Measurements from ENCODE around the gene CLCN4.

The CLCN4 gene

GRCh38 chrX:10239611-10240064, 82.9 kb downstream of the CLCN4 start:
- H3K9ac ChIP-seq (ENCODE audit: low read depth, low read length, poor library complexity, severe bottlenecking) = no peak overlapping the region
- H3K4me2 ChIP-seq (ENCODE audit: low read depth, low read length, poor library complexity, severe bottlenecking) = no peak overlapping the region
- no peaks in the 10 kb centered on the region for H3K27me3 ChIP-seq (ENCODE audit: insufficient read depth, low read length, poor library complexity, severe bottlenecking)
- no peaks in the 10 kb centered on the region for H3K36me3 ChIP-seq (ENCODE audit: insufficient read depth, low read length)
- H3K4me1 ChIP-seq (ENCODE audit: insufficient read depth, low read length, poor library complexity, severe bottlenecking) = peaks cover 3% of the 10 kb centered on the region
- no peak overlapping the region for H2AFZ ChIP-seq (ENCODE audit: low read length)
- TF ChIP-seq CTCF (conservative IDR thresholded peaks at IDR 0.05; ENCODE audit: low read length) = no peak
- H3K79me2 ChIP-seq (ENCODE audit: insufficient read depth, low read length) = no peaks in the 10 kb centered on the region
- no peaks in the 10 kb centered on the region for H3F3A ChIP-seq (ENCODE audit: low read depth)
- H3K9me2 ChIP-seq (replicated peaks; ENCODE audit: low read depth, low read length) = no peaks in the 10 kb centered on the region
- H3K4me3 ChIP-seq (ENCODE audit: low read length, poor library complexity, severe bottlenecking) = no peak overlapping the region
- H3K9me3 ChIP-seq (ENCODE audit: insufficient read depth, low read depth, low read length) = no peaks in the 10 kb centered on the region
- H4K20me1 ChIP-seq (ENCODE audit: insufficient read depth, low read length, poor library complexity, severe bottlenecking) = no peaks in the 10 kb centered on the region

- Histone ChIP-seq H2AFZ (ENCODE audit: low read length) (no peak overlapping the region), H3K9me3 (ENCODE audit: insufficient read depth, low read depth, low read length) (no peaks in the 10 kb centered on the region), H3K4me3 (ENCODE audit: low read length, poor library complexity, severe bottlenecking) (no peak overlapping the region), H3K4me2 (ENCODE audit: low read depth, low read length, poor library complexity, severe bottlenecking) (no peak overlapping the region), H4K20me1 (ENCODE audit: insufficient read depth, low read length, poor library complexity, severe bottlenecking) (no peaks in the 10 kb centered on the region), H3F3A (ENCODE audit: low read depth) (peaks cover 3% of the 10 kb centered on the region; the same call in 1 of the 2 replicates), H3K4me1 (ENCODE audit: insufficient read depth, low read length, poor library complexity, severe bottlenecking) (peaks cover 13% of the 10 kb centered on the region), H3K27me3 (ENCODE audit: insufficient read depth, low read length, poor library complexity, severe bottlenecking) (no peaks in the 10 kb centered on the region), H3K9ac (ENCODE audit: low read depth, low read length, poor library complexity, severe bottlenecking) (no peak overlapping the region), H3K79me2 (ENCODE audit: insufficient read depth, low read length) (no peaks in the 10 kb centered on the region), H3K9me2 (replicated peaks; ENCODE audit: low read depth, low read length) (no peaks in the 10 kb centered on the region), H3K36me3 (ENCODE audit: insufficient read depth, low read length) (no peaks in the 10 kb centered on the region)
- TF ChIP-seq EZH2phosphoT487 (IDR thresholded peaks at IDR 0.05; ENCODE audit: borderline replicate concordance) (no peak), CTCF (conservative IDR thresholded peaks at IDR 0.05; ENCODE audit: low read length) (no peak)
These were observed 84.1 kb downstream of the CLCN4 start for GRCh38 chrX:10240918-10241317.

- no peak overlapping the region for H3K4me3 ChIP-seq (ENCODE audit: low read length, poor library complexity, severe bottlenecking)
- no peaks in the 10 kb centered on the region for H4K20me1 ChIP-seq (ENCODE audit: insufficient read depth, low read length, poor library complexity, severe bottlenecking)
- no peaks in the 10 kb centered on the region for H3K9me3 ChIP-seq (ENCODE audit: insufficient read depth, low read depth, low read length)
- H3K79me2 ChIP-seq (ENCODE audit: insufficient read depth, low read length) = no peaks in the 10 kb centered on the region
- H3K9ac ChIP-seq (ENCODE audit: low read depth, low read length, poor library complexity, severe bottlenecking) = no peak overlapping the region
- no peaks in the 10 kb centered on the region for H3K27me3 ChIP-seq (ENCODE audit: insufficient read depth, low read length, poor library complexity, severe bottlenecking)
- no peak overlapping the region for H2AFZ ChIP-seq (ENCODE audit: low read length)
- TF ChIP-seq EZH2phosphoT487 (IDR thresholded peaks at IDR 0.05; ENCODE audit: borderline replicate concordance) (no peak), CTCF (conservative IDR thresholded peaks at IDR 0.05; ENCODE audit: low read length) (no peak)
- H3F3A ChIP-seq (ENCODE audit: low read depth) = peaks cover 3% of the 10 kb centered on the region; the same call in 1 of the 2 replicates
- peaks cover 22% of the 10 kb centered on the region for H3K4me1 ChIP-seq (ENCODE audit: insufficient read depth, low read length, poor library complexity, severe bottlenecking)
- H3K36me3 ChIP-seq (ENCODE audit: insufficient read depth, low read length) = no peaks in the 10 kb centered on the region
- no peak overlapping the region for H3K4me2 ChIP-seq (ENCODE audit: low read depth, low read length, poor library complexity, severe bottlenecking)
- H3K9me2 ChIP-seq (replicated peaks; ENCODE audit: low read depth, low read length) = no peaks in the 10 kb centered on the region
These were observed 85.3 kb downstream of the CLCN4 start for GRCh38 chrX:10242026-10242425.
